ENCODE measurements around the gene SOCS2.
"Not testable (repeated sequence)": the region's sequence is repeated elsewhere in the genome, so short reads cannot be mapped to it uniquely, and the experiment has no call there.

The SOCS2 gene

DNA sequence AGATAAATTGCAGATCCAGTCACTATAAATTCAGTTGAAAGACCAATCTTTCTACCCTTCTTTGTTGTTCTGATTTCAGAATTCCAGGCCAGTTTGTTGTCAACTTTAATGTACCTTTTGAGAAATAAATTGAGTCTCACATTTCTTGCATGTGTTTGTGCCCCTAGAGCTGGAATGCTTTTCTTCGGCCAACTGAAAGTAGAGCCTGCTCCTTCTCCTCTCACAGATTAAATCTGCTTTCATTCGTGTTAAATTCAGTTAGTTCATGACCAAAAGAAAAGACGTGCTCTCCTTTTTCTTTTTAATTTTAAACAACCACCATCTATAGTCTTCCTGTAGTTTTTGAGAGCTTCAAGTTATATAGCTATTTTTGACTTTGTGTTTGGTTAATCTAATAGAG, 22.9 kb downstream of the SOCS2 start:
- no peak for DNase-seq

DNA sequence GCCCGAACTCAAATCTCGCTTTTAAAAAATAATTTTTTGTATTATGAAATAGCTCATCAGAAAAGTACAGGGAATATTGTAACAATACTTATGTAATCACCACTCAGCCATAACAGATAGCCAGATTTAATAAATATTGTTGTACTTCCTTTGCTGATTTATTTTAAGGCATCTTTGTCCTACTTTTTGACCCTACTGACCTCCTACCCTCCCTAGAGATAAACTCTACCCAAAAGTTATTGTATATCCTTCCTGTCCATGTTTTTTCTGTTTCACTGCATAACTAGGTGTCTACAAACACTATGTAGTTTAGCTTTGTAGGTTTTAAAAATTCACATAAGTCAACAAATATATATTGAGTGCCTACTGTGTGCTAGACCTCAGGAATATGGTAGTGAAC, 25.1 kb downstream of the SOCS2 start:
- DNase-seq = no peak

GRCh38 chr12:93599192-93599591, 26.7 kb downstream of the SOCS2 start:
- DNase-seq = no peak

DNA sequence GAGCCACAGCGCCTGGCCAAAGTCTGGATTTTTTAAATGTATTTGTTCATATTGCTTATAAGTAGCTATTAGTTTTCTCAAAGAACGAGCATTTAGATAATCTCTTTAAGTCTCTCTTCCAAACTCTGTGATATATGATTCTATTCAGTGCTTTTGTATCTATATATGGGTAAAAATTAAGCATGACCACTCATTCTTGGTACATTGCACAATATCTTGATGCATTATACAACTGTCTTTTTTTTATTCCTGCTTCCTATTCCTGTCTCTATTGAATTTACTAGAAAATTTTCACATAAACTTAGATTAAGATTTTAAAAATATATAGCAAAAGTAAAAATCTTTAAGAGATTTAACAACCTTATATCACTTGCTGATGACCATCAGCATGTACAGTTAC, 29.1 kb downstream of the SOCS2 start:
- no peak for DNase-seq

DNA sequence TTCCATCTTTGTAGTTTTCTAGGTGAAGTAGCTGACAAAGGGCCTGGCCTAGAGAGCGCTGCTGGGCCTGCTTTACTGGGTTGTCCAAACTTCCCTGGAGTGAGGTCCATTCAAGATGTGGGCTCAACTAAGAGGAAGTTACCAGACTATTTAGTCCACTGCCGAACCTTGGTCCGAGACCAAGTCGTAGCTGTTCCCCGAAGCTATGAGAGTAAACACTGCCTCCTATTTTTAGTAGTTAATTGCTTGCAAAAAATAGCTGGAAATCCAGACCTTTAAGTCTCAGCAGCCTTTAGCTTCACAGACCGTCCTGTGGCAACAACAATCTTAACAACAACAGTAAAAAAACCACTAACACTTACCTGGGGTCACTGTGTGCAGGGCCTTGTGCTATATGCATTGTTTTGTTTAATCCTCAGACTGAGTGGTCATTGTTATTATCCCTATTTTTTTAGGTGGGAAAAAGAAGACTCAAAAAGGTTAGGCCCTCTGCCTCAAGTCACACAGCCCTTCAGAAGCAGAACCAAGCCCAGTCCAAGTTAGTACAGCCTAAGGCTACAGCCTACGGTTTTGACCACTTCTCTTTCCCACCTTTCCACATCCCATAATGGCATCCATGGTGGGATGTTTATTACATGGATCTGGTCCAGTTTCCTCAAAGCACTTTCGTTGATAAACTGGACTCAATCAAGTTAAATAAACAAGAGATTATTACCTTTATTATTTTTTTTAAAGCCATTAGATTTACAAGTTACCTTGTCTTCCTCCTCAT, 30.6 kb downstream of the SOCS2 start:
- DNase-seq = no peak

DNA sequence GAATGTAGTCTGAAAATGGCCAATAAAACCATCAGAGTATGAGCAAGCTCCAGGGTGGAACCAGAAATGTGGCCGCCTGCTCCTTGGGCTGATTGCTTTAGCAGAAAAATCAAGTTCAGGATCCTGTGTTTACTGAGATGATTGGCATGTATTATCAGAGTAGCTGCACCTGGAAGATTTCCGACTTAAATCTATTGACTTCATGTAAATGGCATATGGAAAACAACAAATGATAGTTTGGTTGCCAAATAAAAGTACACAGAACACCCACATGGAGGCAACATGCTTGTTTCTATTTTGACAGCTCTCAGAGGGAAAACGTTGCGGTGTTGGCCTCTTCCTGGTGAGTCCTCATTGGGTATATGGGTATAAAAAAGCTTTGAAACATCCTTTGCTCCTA, 31.3 kb downstream of the SOCS2 start:
- DNase-seq = no peak

DNA sequence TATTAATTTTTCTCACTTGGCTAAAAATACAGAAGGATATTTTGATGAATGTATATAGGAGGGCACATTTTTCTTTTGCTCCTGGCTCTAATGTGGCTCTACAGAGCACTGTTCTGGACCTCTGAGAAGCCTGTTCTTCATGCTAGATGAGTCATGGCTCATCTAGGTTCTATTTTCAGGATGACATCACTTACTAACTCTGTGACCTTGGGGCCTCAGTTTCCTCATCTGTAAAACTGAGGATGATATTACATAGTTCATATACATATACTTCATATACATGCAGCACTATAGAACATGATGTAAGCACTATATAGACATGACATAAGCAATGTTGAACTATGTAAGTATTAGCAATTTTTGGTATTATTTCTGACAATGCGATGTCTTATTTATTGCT, 35.8 kb downstream of the SOCS2 start:
- no peak for DNase-seq

DNA sequence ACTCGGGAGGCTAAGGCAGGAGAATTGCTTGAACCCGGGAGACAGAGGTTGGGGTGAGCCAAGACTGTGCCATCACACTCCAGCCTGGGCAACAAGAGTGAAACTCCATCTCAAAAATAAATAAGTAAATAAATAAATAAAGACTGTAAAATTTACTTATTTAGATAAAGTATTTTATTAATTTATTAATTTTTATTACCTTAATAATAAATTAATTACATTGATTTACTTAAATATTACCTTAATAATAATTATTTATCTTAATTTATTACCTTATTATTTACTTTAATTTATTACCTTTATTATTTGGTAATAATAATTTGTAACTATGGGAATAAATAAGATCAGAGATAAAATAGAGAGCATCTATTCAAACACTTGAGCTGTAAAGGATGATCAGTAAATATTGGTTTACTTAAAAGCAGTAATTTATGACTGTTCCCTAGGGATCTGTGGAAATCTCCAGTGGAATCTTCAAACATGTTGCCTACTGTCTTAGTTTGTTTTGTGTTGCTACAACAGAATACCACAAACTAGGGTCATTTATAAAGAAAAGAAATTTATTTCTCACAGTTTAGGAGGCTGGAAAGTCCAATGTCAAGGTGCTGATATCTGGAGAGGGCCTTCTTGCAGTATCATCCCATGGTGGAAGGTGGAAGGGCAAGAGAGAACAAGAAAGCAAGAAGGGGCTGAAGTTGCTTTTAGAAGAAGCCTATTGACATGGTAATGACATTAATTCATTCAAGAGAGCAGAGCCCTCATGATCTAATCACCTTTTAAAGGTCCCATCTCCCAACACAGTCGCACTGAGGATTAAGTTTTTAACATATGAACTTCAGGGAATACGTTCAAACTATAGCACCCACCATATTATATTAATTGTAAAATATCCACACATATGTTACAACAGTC, 37.1 kb downstream of the SOCS2 start:
- no peak for DNase-seq

- DNase-seq = no peak
Measured at GRCh38 chr12:93612776-93613175, 40.3 kb downstream of the SOCS2 start.

DNA sequence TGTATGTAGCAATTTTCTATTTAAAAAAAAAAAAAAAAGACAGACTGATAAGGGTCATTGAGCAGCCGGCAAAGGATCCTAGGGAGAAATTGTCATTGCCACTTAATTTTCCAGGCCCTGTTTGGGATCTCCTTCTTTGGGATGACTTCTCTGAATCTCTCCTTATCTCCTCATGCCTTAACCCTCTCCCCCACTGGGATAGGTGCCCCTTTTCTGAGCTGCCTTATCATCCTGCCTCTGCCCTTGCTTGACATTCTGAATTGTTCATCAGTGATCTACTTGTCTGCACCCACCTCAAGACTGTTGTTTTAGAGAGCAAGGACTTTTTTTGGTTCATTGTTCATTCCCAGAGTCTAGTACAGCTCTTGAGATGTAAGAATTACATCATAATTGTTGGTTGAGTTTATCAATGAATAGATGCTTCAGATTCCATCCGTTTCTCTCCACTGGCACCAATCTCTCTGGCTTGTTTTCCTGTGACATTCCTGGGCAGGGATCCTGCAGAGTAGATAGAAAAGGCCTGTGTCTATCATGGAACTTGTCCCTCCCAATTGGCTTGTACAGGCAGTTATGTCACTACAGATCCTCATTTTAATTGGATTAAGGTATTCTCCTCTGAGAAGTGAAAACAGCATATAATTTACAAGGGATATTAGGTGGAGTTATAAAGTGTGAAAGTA, 42.6 kb downstream of the SOCS2 start:
- no peak for DNase-seq

DNA sequence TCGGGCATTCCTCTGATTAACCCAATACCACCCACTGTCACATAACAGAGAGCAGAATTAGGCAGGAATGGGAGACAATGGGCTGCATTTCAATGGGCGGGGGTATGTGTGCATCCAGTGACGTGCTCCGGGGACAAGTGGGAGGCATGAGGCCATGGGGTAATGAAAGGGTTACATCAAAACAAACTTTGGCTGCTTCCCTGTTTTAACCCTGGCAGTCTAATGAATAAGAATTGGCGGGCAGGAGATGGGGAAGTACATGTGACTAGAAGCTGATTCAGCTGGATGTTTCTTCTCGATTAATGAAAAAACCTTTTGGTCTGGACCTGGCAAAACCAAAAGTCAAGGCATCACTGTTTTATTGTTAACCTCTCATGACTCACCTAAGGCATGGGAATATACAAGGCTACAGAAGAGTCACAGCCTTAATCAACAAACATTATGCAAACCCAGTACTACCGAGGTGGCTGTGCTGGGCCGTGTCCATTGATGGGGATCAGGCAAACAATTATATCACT, 44.2 kb downstream of the SOCS2 start:
- DNase-seq = no peak

DNA sequence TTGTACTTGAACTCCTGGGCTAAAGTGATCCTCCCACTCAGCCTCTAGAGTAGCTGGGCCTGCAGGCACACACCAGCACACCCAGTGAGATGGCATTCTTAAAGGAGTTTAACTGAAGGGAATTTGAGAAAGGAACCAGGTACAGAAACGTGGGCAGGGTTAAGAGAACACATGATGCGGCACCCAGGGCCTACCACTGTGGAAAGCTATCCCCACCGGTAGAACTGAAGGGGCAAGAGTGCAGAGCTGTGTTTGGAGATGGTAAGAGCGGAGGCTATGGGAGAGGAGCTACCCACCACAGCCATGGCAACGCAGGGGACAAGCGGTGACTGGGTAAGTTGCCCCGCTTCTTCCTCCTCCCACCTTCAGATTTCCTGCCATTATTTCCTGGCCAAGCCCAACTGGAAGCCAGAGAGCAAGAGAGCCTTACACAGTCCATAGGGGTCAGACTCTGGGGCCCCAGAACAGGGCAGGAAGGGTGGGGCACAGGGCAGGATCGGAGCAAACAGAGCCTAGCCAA, 46.5 kb downstream of the SOCS2 start:
- DNase-seq = no peak

DNA sequence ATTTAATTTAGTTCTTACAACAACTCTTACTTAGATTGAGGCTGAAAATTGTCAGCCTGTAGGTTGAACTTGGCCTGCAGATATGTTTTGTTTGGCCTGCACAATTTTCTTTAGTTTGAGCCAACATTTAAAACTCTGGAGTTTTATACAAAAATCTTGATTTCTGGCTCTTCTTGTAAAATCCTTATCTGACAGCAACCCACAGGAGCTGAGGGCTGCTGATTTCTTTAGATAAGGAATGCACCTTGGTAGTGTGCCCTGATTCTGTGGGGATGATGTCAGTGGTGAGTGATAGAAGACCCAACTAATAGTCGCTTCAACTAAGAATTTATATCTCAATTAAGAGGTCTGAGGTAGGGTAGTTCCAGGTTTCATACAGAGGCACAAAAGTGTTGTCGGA, 49.5 kb downstream of the SOCS2 start:
- no peak for DNase-seq

DNA sequence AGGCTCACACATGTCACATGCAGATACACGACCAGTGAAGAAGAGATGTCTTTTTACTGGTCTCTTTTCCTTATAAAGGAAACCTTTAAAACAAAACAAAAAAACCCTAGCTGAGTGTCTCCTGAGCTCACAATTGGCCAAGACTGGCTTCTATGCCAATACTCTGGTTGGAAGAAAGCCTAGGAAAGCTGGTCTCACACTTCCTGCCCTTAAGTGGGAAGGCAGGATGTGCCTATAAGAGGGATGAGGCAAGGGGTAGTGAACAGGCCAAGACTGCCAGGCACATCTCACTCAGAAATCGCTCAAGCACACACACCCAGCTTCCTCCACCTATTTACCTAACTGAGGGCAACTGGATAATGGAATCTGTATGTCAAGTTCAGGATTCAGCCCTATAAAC, 50.0 kb downstream of the SOCS2 start:
- peak; percentile 32 for DNase-seq

- DNase-seq = no peak
Measured at GRCh38 chr12:93624595-93625294, 52.3 kb downstream of the SOCS2 start.

DNA sequence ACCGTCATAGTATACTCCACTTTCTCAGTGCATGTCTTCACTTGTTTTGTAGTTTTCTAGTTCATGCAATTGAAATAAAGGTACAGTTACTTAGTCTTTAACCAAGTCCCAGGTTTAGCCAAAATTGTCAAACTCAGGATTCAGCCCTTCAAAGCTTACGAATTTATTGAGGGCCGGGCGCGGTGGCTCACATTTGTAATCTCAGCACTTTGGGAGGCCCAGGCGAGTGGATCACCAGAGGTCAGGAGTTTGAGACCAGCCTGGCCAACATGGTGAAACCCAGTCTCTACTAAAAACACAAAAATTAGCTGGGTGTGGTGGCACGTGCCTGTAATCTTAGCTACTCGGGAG, 52.8 kb downstream of the SOCS2 start:
- DNase-seq = not testable (repeated sequence)

DNA sequence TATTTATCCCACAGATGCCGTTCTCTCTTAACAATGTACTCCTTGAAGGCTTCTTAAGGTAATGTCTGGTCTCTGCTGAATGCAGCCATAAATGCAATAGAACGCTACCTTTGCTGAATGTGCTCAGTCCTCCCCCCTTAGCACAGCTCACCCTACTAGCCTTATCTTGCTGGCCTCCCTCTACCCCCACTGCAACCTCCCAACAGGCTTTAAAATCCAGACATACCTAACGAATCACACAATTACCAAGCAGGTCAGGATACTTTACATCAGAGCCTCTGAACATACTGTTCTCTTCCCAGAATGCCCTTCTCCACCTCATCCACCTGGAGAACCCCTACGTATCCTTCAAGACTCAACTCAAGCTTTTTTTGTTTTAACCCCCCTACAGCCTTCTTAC, 53.7 kb downstream of the SOCS2 start:
- DNase-seq = no peak
